ENCODE measurements around the gene SRPK2.

The SRPK2 gene

DNA sequence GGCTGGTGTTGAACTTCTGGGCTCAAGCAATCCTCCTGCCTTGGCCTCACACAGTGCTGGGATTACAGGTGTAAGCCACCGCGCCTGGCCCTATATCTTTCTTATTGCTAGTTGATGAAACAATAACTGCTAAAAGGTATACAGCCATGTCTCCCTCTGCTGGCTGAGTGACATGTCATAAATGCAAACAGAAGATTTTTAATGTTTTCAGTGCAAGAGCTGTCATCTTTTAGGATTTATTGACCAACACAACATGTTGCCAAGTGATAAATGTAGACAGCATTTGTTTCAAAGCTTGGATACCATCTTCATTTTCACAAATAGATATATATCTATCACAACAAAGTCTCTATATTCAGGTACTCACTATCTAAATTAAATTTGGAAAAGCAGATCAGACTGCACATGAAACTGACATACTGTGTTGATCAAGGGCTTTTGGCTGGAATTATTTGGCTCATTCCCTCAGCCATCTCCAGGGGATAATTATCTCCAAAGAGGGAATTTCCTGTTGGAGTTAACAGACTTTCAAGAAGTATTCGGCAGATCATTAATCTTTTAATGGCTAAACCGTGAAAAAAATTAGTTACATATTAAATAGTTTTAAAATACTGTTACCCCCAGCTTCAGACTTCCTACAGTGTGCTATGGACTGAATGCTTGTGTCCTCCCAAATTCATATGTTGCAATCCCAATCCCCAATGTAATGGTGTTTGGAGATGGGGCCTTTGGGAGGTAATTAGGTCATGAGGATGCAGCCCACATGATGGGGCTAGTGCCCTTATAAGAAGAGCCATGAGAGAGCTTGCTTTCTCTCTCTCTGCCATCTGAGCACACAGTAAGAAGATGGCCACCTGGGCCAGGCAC is 41.3 kb upstream of the SRPK2 start (continued):
- TF ChIP-seq, protein P1, sequence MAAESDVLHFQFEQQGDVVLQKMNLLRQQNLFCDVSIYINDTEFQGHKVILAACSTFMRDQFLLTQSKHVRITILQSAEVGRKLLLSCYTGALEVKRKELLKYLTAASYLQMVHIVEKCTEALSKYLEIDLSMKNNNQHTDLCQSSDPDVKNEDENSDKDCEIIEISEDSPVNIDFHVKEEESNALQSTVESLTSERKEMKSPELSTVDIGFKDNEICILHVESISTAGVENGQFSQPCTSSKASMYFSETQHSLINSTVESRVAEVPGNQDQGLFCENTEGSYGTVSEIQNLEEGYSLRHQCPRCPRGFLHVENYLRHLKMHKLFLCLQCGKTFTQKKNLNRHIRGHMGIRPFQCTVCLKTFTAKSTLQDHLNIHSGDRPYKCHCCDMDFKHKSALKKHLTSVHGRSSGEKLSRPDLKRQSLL (tag by site-specific recombination; IDR thresholded peaks at IDR 0.05): no peak
- TF ChIP-seq ZBTB17 (tag by site-specific recombination; IDR thresholded peaks at IDR 0.05) (no peak), ZNF558 (tag by site-specific recombination; IDR thresholded peaks at IDR 0.05) (no peak), ZNF184 (tag by site-specific recombination; IDR thresholded peaks at IDR 0.05) (no peak), HOXC10 (CRISPR knock-in tag; IDR thresholded peaks at IDR 0.05) (no peak)

DNA sequence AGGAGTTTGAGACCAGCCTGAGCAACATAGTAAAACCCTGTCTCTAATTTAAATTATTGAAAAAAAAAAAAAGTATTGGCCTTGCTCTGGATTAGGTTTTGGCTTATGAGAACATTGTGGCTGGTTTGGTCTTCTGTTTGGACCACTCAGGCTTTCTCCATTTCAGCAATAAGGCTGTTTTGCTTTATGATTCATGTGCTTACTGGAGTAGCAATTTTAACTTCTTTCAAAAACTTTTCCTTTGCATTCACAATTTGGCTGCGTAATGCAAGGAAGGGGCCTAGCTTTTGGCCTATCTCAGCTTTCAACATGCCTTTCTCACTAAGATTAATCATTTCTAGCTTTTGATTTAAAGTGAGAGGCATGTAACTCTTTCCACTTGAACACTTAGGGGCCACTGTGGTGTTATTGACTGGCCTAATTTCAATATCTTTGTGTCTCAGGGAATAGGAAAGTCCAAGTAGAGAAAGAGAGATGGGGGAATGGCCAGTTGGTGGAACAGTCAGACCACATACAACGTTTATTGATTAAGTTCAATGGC is 38.0 kb upstream of the SRPK2 start:
- ChIA-PET POLR2A (no interaction called here), CTCF (interaction anchor here (0.7 kb wide), 1 partner anchor 84 kb away, joined by 4 read pairs; no protein-coding TSS in a partner anchor)
- no peaks in the 10 kb centered on the region for H3K36me3 ChIP-seq (ENCODE audit: control insufficient read depth in 2 of 2, insufficient read depth in 1 of 2, low read length in 2 of 2)
- H3K4me3 ChIP-seq (ENCODE audit: low read depth, low read length): no peak overlapping the region
- TF ChIP-seq ZNF600 (tag by site-specific recombination; IDR thresholded peaks at IDR 0.05) (no peak), KLF1 (tag by site-specific recombination; IDR thresholded peaks at IDR 0.05) (no peak), ZSCAN16 (tag by site-specific recombination; IDR thresholded peaks at IDR 0.05) (no peak), ZNF555 (tag by site-specific recombination; conservative IDR thresholded peaks at IDR 0.05) (no peak), TRIM28 (IDR thresholded peaks at IDR 0.05; ENCODE audit: borderline replicate concordance, low read length) (no peak), ZNF626 (tag by site-specific recombination; IDR thresholded peaks at IDR 0.05) (no peak), ZNF747 (tag by site-specific recombination; IDR thresholded peaks at IDR 0.05) (no peak)
- TF ChIP-seq, protein P2, sequence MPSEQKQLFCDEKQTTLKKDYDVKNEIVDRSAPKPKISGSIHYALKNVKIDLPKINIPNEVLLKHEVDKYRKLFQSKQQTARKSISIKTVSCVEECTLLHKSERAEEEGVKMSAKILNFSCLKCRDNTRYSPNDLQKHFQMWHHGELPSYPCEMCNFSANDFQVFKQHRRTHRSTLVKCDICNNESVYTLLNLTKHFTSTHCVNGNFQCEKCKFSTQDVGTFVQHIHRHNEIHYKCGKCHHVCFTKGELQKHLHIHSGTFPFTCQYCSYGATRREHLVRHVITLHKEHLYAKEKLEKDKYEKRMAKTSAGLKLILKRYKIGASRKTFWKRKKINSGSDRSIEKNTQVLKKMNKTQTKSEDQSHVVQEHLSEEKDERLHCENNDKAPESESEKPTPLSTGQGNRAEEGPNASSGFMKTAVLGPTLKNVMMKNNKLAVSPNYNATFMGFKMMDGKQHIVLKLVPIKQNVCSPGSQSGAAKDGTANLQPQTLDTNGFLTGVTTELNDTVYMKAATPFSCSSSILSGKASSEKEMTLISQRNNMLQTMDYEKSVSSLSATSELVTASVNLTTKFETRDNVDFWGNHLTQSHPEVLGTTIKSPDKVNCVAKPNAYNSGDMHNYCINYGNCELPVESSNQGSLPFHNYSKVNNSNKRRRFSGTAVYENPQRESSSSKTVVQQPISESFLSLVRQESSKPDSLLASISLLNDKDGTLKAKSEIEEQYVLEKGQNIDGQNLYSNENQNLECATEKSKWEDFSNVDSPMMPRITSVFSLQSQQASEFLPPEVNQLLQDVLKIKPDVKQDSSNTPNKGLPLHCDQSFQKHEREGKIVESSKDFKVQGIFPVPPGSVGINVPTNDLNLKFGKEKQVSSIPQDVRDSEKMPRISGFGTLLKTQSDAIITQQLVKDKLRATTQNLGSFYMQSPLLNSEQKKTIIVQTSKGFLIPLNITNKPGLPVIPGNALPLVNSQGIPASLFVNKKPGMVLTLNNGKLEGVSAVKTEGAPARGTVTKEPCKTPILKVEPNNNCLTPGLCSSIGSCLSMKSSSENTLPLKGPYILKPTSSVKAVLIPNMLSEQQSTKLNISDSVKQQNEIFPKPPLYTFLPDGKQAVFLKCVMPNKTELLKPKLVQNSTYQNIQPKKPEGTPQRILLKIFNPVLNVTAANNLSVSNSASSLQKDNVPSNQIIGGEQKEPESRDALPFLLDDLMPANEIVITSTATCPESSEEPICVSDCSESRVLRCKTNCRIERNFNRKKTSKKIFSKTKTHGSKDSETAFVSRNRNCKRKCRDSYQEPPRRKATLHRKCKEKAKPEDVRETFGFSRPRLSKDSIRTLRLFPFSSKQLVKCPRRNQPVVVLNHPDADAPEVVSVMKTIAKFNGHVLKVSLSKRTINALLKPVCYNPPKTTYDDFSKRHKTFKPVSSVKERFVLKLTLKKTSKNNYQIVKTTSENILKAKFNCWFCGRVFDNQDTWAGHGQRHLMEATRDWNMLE (tag by site-specific recombination; conservative IDR thresholded peaks at IDR 0.05; ENCODE audit: low read depth): no peak
- no peaks in the 10 kb centered on the region for H3K9me3 ChIP-seq (ENCODE audit: control insufficient read depth, insufficient read depth, low read depth, low read length)
- H3K4me1 ChIP-seq (ENCODE audit: control insufficient read depth, insufficient read depth, low read length): no peaks in the 10 kb centered on the region
- H3K27ac ChIP-seq (ENCODE audit: extremely low read depth, low read depth, low read length): no peak overlapping the region

DNA sequence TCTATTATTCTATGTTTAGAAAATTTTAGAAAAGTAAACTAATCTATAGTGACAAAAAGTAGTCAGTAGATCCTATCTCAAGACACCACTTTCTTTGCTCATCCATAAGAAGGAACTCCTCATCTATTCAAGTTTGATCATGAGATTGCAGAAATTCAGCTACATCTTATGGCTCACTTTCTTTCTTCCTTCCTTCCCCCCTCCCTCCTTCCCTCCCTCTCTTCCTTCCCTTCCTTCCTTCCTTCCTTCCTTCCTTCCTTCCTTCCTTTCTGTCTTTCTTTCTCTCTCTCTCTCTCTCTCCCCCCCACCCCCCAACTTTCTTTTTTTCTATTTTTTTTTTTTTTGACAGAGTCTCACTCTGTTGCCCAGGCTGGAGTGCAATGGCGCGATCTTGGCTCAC is 35.3 kb upstream of the SRPK2 start:
- CTCF ChIA-PET: no interaction called here
- H3K9me3 ChIP-seq (ENCODE audit: control insufficient read depth, insufficient read depth, low read depth, low read length): no peaks in the 10 kb centered on the region
- H3K27ac ChIP-seq (ENCODE audit: extremely low read depth, low read depth, low read length): no peak overlapping the region
- POLR2A ChIA-PET: interaction anchor here (0.6 kb wide), 1 partner anchor 90 kb away, joined by 4 read pairs; no protein-coding TSS in a partner anchor
- no peak overlapping the region for H3K4me3 ChIP-seq (ENCODE audit: low read depth, low read length)
- no peaks in the 10 kb centered on the region for H3K4me1 ChIP-seq (ENCODE audit: control insufficient read depth, insufficient read depth, low read length)
- no peak for TF ChIP-seq ZNF146 (tag by site-specific recombination; IDR thresholded peaks at IDR 0.05)
- peak; percentile 84 for TF ChIP-seq ZNF366 (tag by site-specific recombination; conservative IDR thresholded peaks at IDR 0.05)
- no peaks in the 10 kb centered on the region for H3K36me3 ChIP-seq (ENCODE audit: control insufficient read depth in 2 of 2, insufficient read depth in 1 of 2, low read length in 2 of 2)

Data from HEK293 (cell line).